B cell (primary cell): Measurements from ENCODE around the gene KIF1A. TPM values are rescaled to one million over a fixed set of nuclear protein-coding genes. Genes with fewer than 3 reads are reported as not detected.

Source experiments
- ATAC-seq: fragments of 200-7000 bp; cut with Tn5 transposase; one replicate; pipeline ENCODE4 v1.10.0; 2021; ENCODE audit warnings: low read depth, mild to moderate bottlenecking, moderate number of reproducible peaks, moderate library complexity
- CTCF ChIA-PET: fragments of 350-600 bp; sonication (Branson Sonifier 250); formaldehyde crosslinking; loops from one replicate; lab custom pipeline; 2021; ENCODE audit warnings: antibody characterized with exemption, inconsistent platforms; lab: Charles Lee
- POLR2A ChIA-PET: fragments of 350-600 bp; sonication (Branson Sonifier 250); formaldehyde crosslinking; loops from one replicate; lab custom pipeline; 2021; ENCODE audit warnings: antibody characterized with exemption; lab: Charles Lee
- DNase-seq: peaks from one replicate; pipeline ENCODE4 v3.0.0; 2013
- H2AFZ ChIP-seq: 2 replicates; pipeline ENCODE4 v1.6.1; 2012; ENCODE audit warnings: mild to moderate bottlenecking, low read depth, low read length; ENCODE audit not compliant: insufficient read depth, poor library complexity, severe bottlenecking
- H3K27ac ChIP-seq, 2 donors: 1 replicate in 1 of 2; 2 replicates in 1 of 2; pipeline ENCODE4 v1.5.1; 2012 to 2013; ENCODE audit warnings: low read length in 2 of 2, mild to moderate bottlenecking in 2 of 2, moderate library complexity in 1 of 2
- H3K27me3 ChIP-seq, 4 experiments: fragments of 200-600 bp in 1 of 4; sonication (generic) in 1 of 4; replicated peaks in 1 of 4; 1 replicate in 2 of 4; 2 replicates in 2 of 4; pipeline versions ENCODE4 v1.6.1 to v1.7.0; 2013 to 2016; ENCODE audit warnings: low read length in 3 of 4, mild to moderate bottlenecking in 2 of 4, mixed read lengths in 1 of 4, moderate library complexity in 1 of 4; ENCODE audit not compliant: insufficient read depth in 4 of 4, control insufficient read depth in 3 of 4; ENCODE audit errors: control extremely low read depth in 1 of 4
- H3K36me3 ChIP-seq, 2 experiments: replicated peaks in 1 of 2; 1 replicate in 1 of 2; 2 replicates in 1 of 2; pipeline versions ENCODE4 v1.6.1 to v1.7.1; 2013; ENCODE audit warnings: low read length in 1 of 2; ENCODE audit not compliant: insufficient read depth in 2 of 2, control insufficient read depth in 1 of 2; ENCODE audit errors: control extremely low read depth in 1 of 2, extremely low read depth in 1 of 2
- H3K4me1 ChIP-seq, 2 donors: fragments of 200-600 bp in 1 of 2; sonication (generic) in 1 of 2; 1 replicate in 1 of 2; 2 replicates in 1 of 2; pipeline versions ENCODE4 v1.5.1 to v1.6.1; 2013 to 2017; ENCODE audit warnings: low read length in 2 of 2; ENCODE audit not compliant: control insufficient read depth in 2 of 2, insufficient read depth in 2 of 2
- H3K4me2 ChIP-seq: replicated peaks from 2 replicates; pipeline ENCODE3; 2012; ENCODE audit warnings: mild to moderate bottlenecking, low read depth, low read length; ENCODE audit not compliant: poor library complexity, severe bottlenecking
- H3K4me3 ChIP-seq, 5 experiments: fragments of 200-600 bp in 1 of 5; sonication (generic) in 1 of 5; 1 replicate in 3 of 5; 2 replicates in 2 of 5; pipeline versions ENCODE4 v1.5.1 to v1.7.0; 2011 to 2016; ENCODE audit warnings: low read length in 4 of 5, mild to moderate bottlenecking in 4 of 5, low read depth in 2 of 5, control low read depth in 1 of 5, moderate library complexity in 1 of 5; ENCODE audit not compliant: insufficient read depth in 1 of 5; ENCODE audit errors: control extremely low read depth in 1 of 5, extremely low read depth in 1 of 5
- H3K79me2 ChIP-seq: fragments of 200-600 bp; sonication (generic); one replicate; pipeline ENCODE4 v1.6.0; 2016; ENCODE audit warnings: low read length; ENCODE audit not compliant: control insufficient read depth, insufficient read depth
- H3K9ac ChIP-seq: fragments of 200-600 bp; sonication (generic); 2 replicates; pipeline ENCODE4 v1.6.1; 2017; ENCODE audit warnings: mild to moderate bottlenecking, low read length, moderate library complexity
- H3K9me3 ChIP-seq, 3 donors: one replicate each; pipeline versions ENCODE4 v1.6.1 to v1.7.1; 2013; ENCODE audit warnings: low read length in 2 of 3; ENCODE audit not compliant: control insufficient read depth in 2 of 3, insufficient read depth in 1 of 3; ENCODE audit errors: control extremely low read depth in 1 of 3
- H4K20me1 ChIP-seq: 2 replicates; pipeline ENCODE4 v1.6.0; 2012; ENCODE audit warnings: mild to moderate bottlenecking, low read length; ENCODE audit not compliant: insufficient read depth, control insufficient read depth, poor library complexity, severe bottlenecking
- H3K27ac Mint-ChIP-seq: one replicate; pipeline ENCODE4 v1.8.0; 2021; ENCODE audit warnings: mixed read lengths
- H3K27me3 Mint-ChIP-seq: one replicate; pipeline ENCODE4 v1.8.0; 2021; ENCODE audit warnings: mixed read lengths
- H3K4me1 Mint-ChIP-seq: one replicate; pipeline ENCODE4 v1.8.0; 2021; ENCODE audit warnings: mixed read lengths
- H3K4me3 Mint-ChIP-seq: one replicate; pipeline ENCODE4 v1.8.0; 2021; ENCODE audit warnings: mixed read lengths
- H3K9me3 Mint-ChIP-seq: one replicate; pipeline ENCODE4 v1.8.0; 2022; ENCODE audit warnings: mixed read lengths; ENCODE audit not compliant: insufficient read depth
- CTCF ChIP-seq: fragments of 200-600 bp; IDR thresholded peaks from one replicate; pipeline ENCODE4 v1.8.0; 2022; ENCODE audit warnings: antibody characterized with exemption, mild to moderate bottlenecking
- EZH2 ChIP-seq: IDR thresholded peaks from 2 replicates; pipeline ENCODE4 v1.6.1; 2012; ENCODE audit warnings: borderline replicate concordance, low read depth, mild to moderate bottlenecking, moderate library complexity, low read length; ENCODE audit not compliant: insufficient read depth, poor library complexity, severe bottlenecking
- WGBS: methylation state at CpG from one replicate; pipeline ENCODE4 v1.1.5; 2013; ENCODE audit warnings: missing lambda C conversion rate; ENCODE audit not compliant: insufficient coverage; 5-methylcytosine and 5-hydroxymethylcytosine counted together
- intact Hi-C: fragments of 100-400 bp; cut with micrococcal nuclease; formaldehyde crosslinking; loops from one replicate; pipeline ENCODE4 v1.10.0; 2022
- polyA plus RNA-seq: library from polyadenylated mRNA; depleted of rRNA; stranded (reverse); fragments of >200 nt; gene quantifications from 2 replicates; pipeline ENCODE4 v1.2.3, GENCODE V29; 2012
- total RNA-seq, 2 donors: library from RNA; stranded (reverse); fragments of 120-200 nt in 1 of 2; gene quantifications; 1 replicate in 1 of 2; 2 replicates in 1 of 2; pipeline versions ENCODE4 v1.2.3 to v1.2.4, GENCODE V29; 2013 to 2022

KIF1A gene
- total and polyA plus RNA-seq, 2 donors (not counting 1 experiment from before 2014, with no cell fraction given): not detected

GRCh38 chr2:240858321-240858720 lies 38.3 kb upstream of the KIF1A start:
- H3K36me3 ChIP-seq: no peaks in the 10 kb centered on the region
- 98% methylated on average over 11 of the region's 13 CpGs for WGBS
- H3K27ac Mint-ChIP-seq: no peak overlapping the region
- H3K4me2 ChIP-seq: no peak overlapping the region
- H3K27me3 Mint-ChIP-seq: peaks cover 8% of the 10 kb centered on the region
- H3K4me3 Mint-ChIP-seq: no peak overlapping the region
- DNase-seq (no peak), ATAC-seq (no peak)
- peaks cover 5% of the 10 kb centered on the region for H3K9me3 Mint-ChIP-seq
- no peak overlapping the region for H3K27ac ChIP-seq
- no peak overlapping the region for H3K9ac ChIP-seq
- ChIA-PET CTCF (interaction anchor here (0.8 kb wide), 1 partner anchor 56 kb away, joined by 3 read pairs; no protein-coding TSS in a partner anchor), POLR2A (no interaction called here)
- no peak for TF ChIP-seq EZH2
- TF ChIP-seq CTCF: no peak
- no peaks in the 10 kb centered on the region for H3K4me1 ChIP-seq
- H3K9me3 ChIP-seq: peaks cover 0 to 33% (median 8%) of the 10 kb centered on the region in 3 donors
- no peak overlapping the region for H3K4me3 ChIP-seq
- no peaks in the 10 kb centered on the region for H3K4me1 Mint-ChIP-seq
- H3K27me3 ChIP-seq: no peaks in the 10 kb centered on the region
- intact Hi-C loops: no loop called here
- no peak overlapping the region for H2AFZ ChIP-seq
- H3K79me2 ChIP-seq: no peaks in the 10 kb centered on the region
- no peaks in the 10 kb centered on the region for H4K20me1 ChIP-seq

- no peak overlapping the region for H3K9ac ChIP-seq
- intact Hi-C loops: no loop called here
- H3K4me3 Mint-ChIP-seq: no peak overlapping the region
- no peaks in the 10 kb centered on the region for H4K20me1 ChIP-seq
- H3K4me1 ChIP-seq: no peaks in the 10 kb centered on the region
- ATAC-seq: no peak
- CTCF ChIA-PET: interaction anchor here (0.8 kb wide), 1 partner anchor 57 kb away, joined by 3 read pairs; no protein-coding TSS in a partner anchor
- WGBS: 88% methylated on average over 16 of the region's 21 CpGs
- H3K9me3 ChIP-seq: peaks cover 0 to 36% (median 8%) of the 10 kb centered on the region in 3 donors
- no peaks in the 10 kb centered on the region for H3K79me2 ChIP-seq
- H3K36me3 ChIP-seq: no peaks in the 10 kb centered on the region
- peaks cover 8% of the 10 kb centered on the region for H3K27me3 Mint-ChIP-seq
- no peak overlapping the region for H3K27ac Mint-ChIP-seq
- POLR2A ChIA-PET: no interaction called here
- no peak overlapping the region for H3K4me2 ChIP-seq
- DNase-seq: no peak
- no peaks in the 10 kb centered on the region for H3K27me3 ChIP-seq
- H3K27ac ChIP-seq: no peak overlapping the region
- H3K4me1 Mint-ChIP-seq: no peaks in the 10 kb centered on the region
- no peak overlapping the region for H2AFZ ChIP-seq
- no peak overlapping the region for H3K4me3 ChIP-seq
- TF ChIP-seq CTCF (no peak), EZH2 (no peak)
- H3K9me3 Mint-ChIP-seq: peaks cover 5% of the 10 kb centered on the region
Measured at GRCh38 chr2:240857039-240858008, 37.3 kb upstream of the KIF1A start.
